A673 (cell line): ENCODE measurements around the gene GOSR2. TPM values are rescaled to one million over a fixed set of nuclear protein-coding genes. Genes with fewer than 3 reads are reported as not detected.

Experiments used
- BruUV-seq: library from RNA; stranded (reverse); fragments of 400-500 nt; replicated peaks from 2 replicates; lab custom pipeline; 2021; lab: Mats Ljungman, UMichigan
- CTCF ChIA-PET: fragments of 300-600 bp; sonication (Branson Sonifier 250); formaldehyde crosslinking; loops from one replicate; lab custom pipeline; 2022; ENCODE audit warnings: antibody characterized with exemption; lab: Charles Lee
- POLR2A ChIA-PET: fragments of 300-600 bp; sonication (Branson Sonifier 250); formaldehyde crosslinking; loops from one replicate; lab custom pipeline; 2022; ENCODE audit warnings: antibody characterized with exemption; ENCODE audit not compliant: low non-redundant PET; lab: Charles Lee
- DNase-seq: peaks from one replicate; pipeline ENCODE4 v3.0.0-alpha.2; 2015; ENCODE audit warnings: low spot score
- H3K27ac ChIP-seq: fragments of 200-600 bp; sonication (generic); 2 replicates; pipeline ENCODE4 v1.5.1; 2016; ENCODE audit warnings: mixed run types, low read depth, mild to moderate bottlenecking, mixed read lengths, antibody characterized with exemption, low read length; ENCODE audit not compliant: poor library complexity, severe bottlenecking
- H3K27me3 ChIP-seq: fragments of 200-600 bp; sonication (generic); replicated peaks from 2 replicates; pipeline ENCODE4 v1.6.1; 2017; ENCODE audit warnings: mixed run types, low read depth, mild to moderate bottlenecking, mixed read lengths, antibody characterized with exemption, low read length; ENCODE audit not compliant: insufficient read depth, poor library complexity
- H3K36me3 ChIP-seq: fragments of 200-600 bp; sonication (generic); 2 replicates; pipeline ENCODE4 v1.6.1; 2016; ENCODE audit warnings: mixed run types, mild to moderate bottlenecking, mixed read lengths, antibody characterized with exemption, low read length; ENCODE audit not compliant: insufficient read depth, poor library complexity, severe bottlenecking
- H3K4me1 ChIP-seq: fragments of 200-600 bp; sonication (generic); 2 replicates; pipeline ENCODE4 v1.6.1; 2017; ENCODE audit warnings: mixed run types, mild to moderate bottlenecking, mixed read lengths, antibody characterized with exemption, low read length; ENCODE audit not compliant: insufficient read depth, poor library complexity, severe bottlenecking
- H3K4me3 ChIP-seq: fragments of 200-600 bp; sonication (generic); 2 replicates; pipeline ENCODE4 v1.5.1; 2016; ENCODE audit warnings: low read depth, mixed run types, mild to moderate bottlenecking, mixed read lengths, low read length; ENCODE audit not compliant: poor library complexity, severe bottlenecking
- H3K9me3 ChIP-seq: fragments of 200-600 bp; sonication (generic); 2 replicates; pipeline ENCODE4 v1.6.1; 2016; ENCODE audit warnings: mixed run types, low read depth, mild to moderate bottlenecking, mixed read lengths, antibody characterized with exemption, low read length; ENCODE audit not compliant: poor library complexity, severe bottlenecking
- CTCF ChIP-seq: fragments of 300-800, 200-600 bp; sonication (generic); conservative IDR thresholded peaks from 2 replicates; pipeline ENCODE4 v1.5.1; 2017; ENCODE audit warnings: low read depth, mild to moderate bottlenecking, antibody characterized with exemption, low read length, moderate library complexity, mixed read lengths
- EZH2 ChIP-seq: fragments of 200-600 bp; sonication (generic); IDR thresholded peaks from 2 replicates; pipeline ENCODE4 v1.6.1; 2017; ENCODE audit warnings: borderline replicate concordance, low read depth, mild to moderate bottlenecking, mixed read lengths, antibody characterized with exemption, low read length; ENCODE audit not compliant: poor library complexity, severe bottlenecking
- intact Hi-C: fragments of 100-400 bp; cut with micrococcal nuclease; formaldehyde crosslinking; loops from one replicate; pipeline ENCODE4 v1.10.0; 2022; ENCODE audit not compliant: unreplicated experiment
- microRNA-seq: library from miRNA; unstranded; fragments of <30 nt; microRNA quantifications from one replicate; pipeline ENCODE4 v1.2.0, GENCODE V29; 2021
- total RNA-seq: library from RNA; stranded (reverse); gene quantifications from 2 replicates; pipeline ENCODE4 v1.2.3, GENCODE V29; 2021

GOSR2 gene
- total RNA-seq, 1 experiment from 2014 or later: 34.5 TPM

GRCh38 chr17:46991617-46992016 lies 68.7 kb downstream of the GOSR2 start:
- no peak for TF ChIP-seq CTCF
- no peak for TF ChIP-seq EZH2
- Histone ChIP-seq H3K27me3 (no peaks in the 10 kb centered on the region), H3K9me3 (no peaks in the 10 kb centered on the region), H3K4me3 (no peak overlapping the region), H3K4me1 (no peaks in the 10 kb centered on the region), H3K36me3 (no peaks in the 10 kb centered on the region), H3K27ac (no peak overlapping the region)
- no peak for DNase-seq
- BruUV-seq: no TSS peak
- intact Hi-C loops: no loop called here
- CTCF ChIA-PET: no interaction called here
- POLR2A ChIA-PET: no interaction called here

Small RNA genes within 50 kb of the gene (microRNA-seq; reads per million reads assigned to microRNA genes)
- gene MIR5089: not detected

Other genes starting within 250 kb of the GOSR2 start
- 1.3 and 2.2 TPM in 2 replicates for gene WNT3, start 104.5 kb upstream of the GOSR2 start, total RNA-seq
- gene WNT9B, start 71.6 kb upstream of the GOSR2 start, total RNA-seq: not detected in 2 replicates
- gene RPRML, start 56.1 kb downstream of the GOSR2 start, total RNA-seq: not detected in 2 replicates